ENCODE measurements around the gene CDCP1.

- no peak for TF ChIP-seq POLR2AphosphoS5 (IDR thresholded peaks at IDR 0.05; ENCODE audit: borderline replicate concordance, low read depth, low read length)
- TF ChIP-seq EZH2 (IDR thresholded peaks at IDR 0.05) = no peak
- no peak for TF ChIP-seq FOXP2 (optimal IDR thresholded peaks at IDR 0.05; ENCODE audit: control extremely low read depth, extremely low read length, insufficient read depth)
Observed at GRCh38 chr3:45179163-45179562, 33.0 kb upstream of the CDCP1 start.
